Astrocyte (in vitro differentiated cells and primary cell): Measurements from ENCODE around the gene EMP2. TPM values are rescaled to one million over a fixed set of nuclear protein-coding genes. Genes with fewer than 3 reads are reported as not detected.

ENCODE experiments used
- DNase-seq: peaks from one replicate; pipeline ENCODE4 v3.0.0-alpha.2; 2010; ENCODE audit warnings: low read depth
- FAIRE-seq: peaks from 2 replicates; lab custom pipeline; 2011; peaks lifted over from hg19 to GRCh38; lab: Jason Lieb, UNC
- H2AFZ ChIP-seq: 2 replicates; pipeline ENCODE4 v1.6.0; 2012; ENCODE audit warnings: low read depth, low read length, inconsistent platforms
- H3K27ac ChIP-seq: 2 replicates; pipeline ENCODE4 v1.5.1; 2011; ENCODE audit warnings: low read depth, low read length, inconsistent platforms
- H3K27me3 ChIP-seq: 2 replicates; pipeline ENCODE4 v1.6.0; 2011; ENCODE audit warnings: low read length, inconsistent platforms; ENCODE audit not compliant: insufficient read depth
- H3K36me3 ChIP-seq: 2 replicates; pipeline ENCODE4 v1.5.1; 2011; ENCODE audit warnings: low read length, inconsistent platforms; ENCODE audit not compliant: insufficient read depth
- H3K4me1 ChIP-seq: 2 replicates; pipeline ENCODE4 v1.5.1; 2011; ENCODE audit warnings: low read length, inconsistent platforms; ENCODE audit not compliant: insufficient read depth
- H3K4me2 ChIP-seq: 2 replicates; pipeline ENCODE4 v1.6.0; 2012; ENCODE audit warnings: low read length, inconsistent platforms
- H3K4me3 ChIP-seq: 2 replicates; pipeline ENCODE4 v1.5.1; 2011; ENCODE audit warnings: low read depth, mild to moderate bottlenecking, low read length, inconsistent platforms; ENCODE audit not compliant: insufficient read depth
- H3K79me2 ChIP-seq: 2 replicates; pipeline ENCODE4 v1.6.0; 2012; ENCODE audit warnings: mild to moderate bottlenecking, low read length, inconsistent platforms; ENCODE audit not compliant: insufficient read depth
- H3K9ac ChIP-seq: 2 replicates; pipeline ENCODE4 v1.6.0; 2012; ENCODE audit warnings: mild to moderate bottlenecking, low read length, inconsistent platforms
- H3K9me3 ChIP-seq: 2 replicates; pipeline ENCODE4 v1.5.1; 2012; ENCODE audit warnings: low read depth, mild to moderate bottlenecking, low read length, inconsistent platforms; ENCODE audit not compliant: insufficient read depth
- H4K20me1 ChIP-seq: 2 replicates; pipeline ENCODE4 v1.6.0; 2012; ENCODE audit warnings: low read length, inconsistent platforms; ENCODE audit not compliant: insufficient read depth
- H3K27ac Mint-ChIP-seq: one replicate; pipeline ENCODE4 v1.8.0; 2021; ENCODE audit warnings: mild to moderate bottlenecking, mixed read lengths; ENCODE audit not compliant: unreplicated experiment
- H3K27me3 Mint-ChIP-seq: one replicate; pipeline ENCODE4 v1.8.0; 2021; ENCODE audit warnings: low read depth, mixed read lengths; ENCODE audit not compliant: unreplicated experiment
- H3K36me3 Mint-ChIP-seq: one replicate; pipeline ENCODE4 v1.8.0; 2021; ENCODE audit warnings: low read depth, mixed read lengths; ENCODE audit not compliant: unreplicated experiment
- H3K4me1 Mint-ChIP-seq: one replicate; pipeline ENCODE4 v1.8.0; 2021; ENCODE audit warnings: low read depth, mixed read lengths; ENCODE audit not compliant: unreplicated experiment
- H3K4me3 Mint-ChIP-seq: one replicate; pipeline ENCODE4 v1.8.0; 2021; ENCODE audit warnings: mild to moderate bottlenecking, moderate library complexity, mixed read lengths; ENCODE audit not compliant: unreplicated experiment
- H3K9me3 Mint-ChIP-seq: one replicate; pipeline ENCODE4 v1.8.0; 2021; ENCODE audit warnings: mild to moderate bottlenecking, mixed read lengths; ENCODE audit not compliant: unreplicated experiment
- EZH2 ChIP-seq: IDR thresholded peaks from 2 replicates; pipeline ENCODE4 v1.6.1; 2012; ENCODE audit warnings: mild to moderate bottlenecking, low read length, inconsistent platforms; ENCODE audit not compliant: insufficient read depth
- total RNA-seq: library from RNA; stranded (reverse); gene quantifications from 2 replicates; pipeline ENCODE4 v1.2.1, GENCODE V29; 2021
- TF ChIP-seq, protein P1 (sequence below): IDR thresholded peaks from 2 replicates; pipeline ENCODE4 v1.5.1; 2011; ENCODE audit warnings: low read depth, mild to moderate bottlenecking, inconsistent platforms, low read length, moderate library complexity; ENCODE audit not compliant: insufficient read depth

EMP2 gene
- total RNA-seq, 1 donor from 2014 or later = 1.7 TPM

- Mint-ChIP-seq H3K4me1 (no peaks in the 10 kb centered on the region), H3K27ac (no peak overlapping the region), H3K4me3 (no peak overlapping the region), H3K36me3 (peaks cover 4% of the 10 kb centered on the region), H3K27me3 (no peaks in the 10 kb centered on the region), H3K9me3 (peaks cover 3% of the 10 kb centered on the region)
- Histone ChIP-seq H3K9me3 (no peaks in the 10 kb centered on the region), H3K36me3 (no peaks in the 10 kb centered on the region), H3K4me1 (no peaks in the 10 kb centered on the region), H3K27ac (no peak overlapping the region), H3K79me2 (no peaks in the 10 kb centered on the region), H4K20me1 (no peaks in the 10 kb centered on the region), H3K9ac (no peak overlapping the region), H2AFZ (no peak overlapping the region), H3K4me3 (no peak overlapping the region), H3K4me2 (no peak overlapping the region), H3K27me3 (no peaks in the 10 kb centered on the region)
- no peak for DNase-seq
- no peak for TF ChIP-seq EZH2
- TF ChIP-seq, protein P1, sequence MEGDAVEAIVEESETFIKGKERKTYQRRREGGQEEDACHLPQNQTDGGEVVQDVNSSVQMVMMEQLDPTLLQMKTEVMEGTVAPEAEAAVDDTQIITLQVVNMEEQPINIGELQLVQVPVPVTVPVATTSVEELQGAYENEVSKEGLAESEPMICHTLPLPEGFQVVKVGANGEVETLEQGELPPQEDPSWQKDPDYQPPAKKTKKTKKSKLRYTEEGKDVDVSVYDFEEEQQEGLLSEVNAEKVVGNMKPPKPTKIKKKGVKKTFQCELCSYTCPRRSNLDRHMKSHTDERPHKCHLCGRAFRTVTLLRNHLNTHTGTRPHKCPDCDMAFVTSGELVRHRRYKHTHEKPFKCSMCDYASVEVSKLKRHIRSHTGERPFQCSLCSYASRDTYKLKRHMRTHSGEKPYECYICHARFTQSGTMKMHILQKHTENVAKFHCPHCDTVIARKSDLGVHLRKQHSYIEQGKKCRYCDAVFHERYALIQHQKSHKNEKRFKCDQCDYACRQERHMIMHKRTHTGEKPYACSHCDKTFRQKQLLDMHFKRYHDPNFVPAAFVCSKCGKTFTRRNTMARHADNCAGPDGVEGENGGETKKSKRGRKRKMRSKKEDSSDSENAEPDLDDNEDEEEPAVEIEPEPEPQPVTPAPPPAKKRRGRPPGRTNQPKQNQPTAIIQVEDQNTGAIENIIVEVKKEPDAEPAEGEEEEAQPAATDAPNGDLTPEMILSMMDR = no peak
- FAIRE-seq = no peak
Measured at GRCh38 chr16:10543231-10543977, 37.0 kb downstream of the EMP2 start.

DNA sequence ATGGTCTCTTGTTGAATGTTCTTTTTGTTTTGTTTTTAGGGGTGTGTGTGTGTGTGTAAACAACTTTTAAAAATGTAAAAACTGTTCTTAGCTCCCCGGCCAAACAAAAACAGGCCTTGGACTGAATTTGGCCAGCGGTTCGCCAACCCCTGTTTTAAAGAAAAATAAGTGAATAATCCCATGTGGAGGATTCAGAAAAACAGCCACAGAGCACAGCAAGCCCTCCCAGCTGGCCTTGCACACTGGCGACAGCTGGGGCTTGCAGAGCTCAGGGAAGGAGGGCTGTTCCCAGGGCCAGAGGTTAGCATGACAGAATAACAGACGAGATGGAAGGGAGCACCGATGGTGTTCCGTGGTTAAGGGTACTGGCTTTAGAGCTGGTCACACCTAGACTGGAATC lies 39.0 kb downstream of the EMP2 start:
- DNase-seq (no peak), FAIRE-seq (no peak)
- Histone ChIP-seq H4K20me1 (no peaks in the 10 kb centered on the region), H3K9me3 (no peaks in the 10 kb centered on the region), H3K4me1 (no peaks in the 10 kb centered on the region), H3K36me3 (no peaks in the 10 kb centered on the region), H3K79me2 (no peaks in the 10 kb centered on the region), H3K4me3 (no peak overlapping the region), H3K27me3 (no peaks in the 10 kb centered on the region), H3K9ac (no peak overlapping the region), H3K4me2 (no peak overlapping the region), H2AFZ (no peak overlapping the region), H3K27ac (no peak overlapping the region)
- no peaks in the 10 kb centered on the region for H3K4me1 Mint-ChIP-seq
- no peaks in the 10 kb centered on the region for H3K9me3 Mint-ChIP-seq
- H3K27ac Mint-ChIP-seq = no peak overlapping the region
- peaks cover 9% of the 10 kb centered on the region for H3K36me3 Mint-ChIP-seq
- TF ChIP-seq, protein P1 = no peak
- TF ChIP-seq EZH2 = no peak
- peaks cover 2% of the 10 kb centered on the region for H3K27me3 Mint-ChIP-seq
- H3K4me3 Mint-ChIP-seq = no peak overlapping the region

DNA sequence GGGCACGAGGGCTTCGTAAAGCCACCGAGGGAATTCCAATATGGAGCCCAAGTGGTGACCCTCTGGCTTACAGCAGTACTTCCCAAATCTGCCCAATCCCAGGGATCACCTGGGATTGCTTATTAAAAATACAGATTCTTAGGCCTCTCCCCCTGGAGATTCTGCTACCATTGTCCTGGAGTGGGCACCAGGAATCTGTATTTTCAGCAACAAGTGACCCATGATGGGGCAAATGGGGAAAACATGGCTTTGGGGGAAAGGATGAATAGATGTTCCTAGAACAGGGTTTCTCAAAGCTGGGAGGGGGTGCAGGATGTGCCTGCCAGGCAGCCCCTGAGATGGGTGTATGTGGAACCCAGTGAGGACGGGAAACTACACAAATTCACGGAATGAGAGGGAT lies 40.6 kb downstream of the EMP2 start:
- TF ChIP-seq EZH2 = no peak
- no peaks in the 10 kb centered on the region for H3K4me1 ChIP-seq
- no peaks in the 10 kb centered on the region for H3K4me1 Mint-ChIP-seq

More for the DNA sequence above, 40.6 kb downstream of the EMP2 start:
- Histone ChIP-seq H3K36me3 (no peaks in the 10 kb centered on the region), H3K27ac (no peak overlapping the region), H3K9ac (no peak overlapping the region), H3K9me3 (no peaks in the 10 kb centered on the region), H3K4me3 (no peak overlapping the region), H3K79me2 (no peaks in the 10 kb centered on the region), H2AFZ (no peak overlapping the region), H4K20me1 (no peaks in the 10 kb centered on the region), H3K27me3 (no peaks in the 10 kb centered on the region), H3K4me2 (no peak overlapping the region)
- FAIRE-seq (no peak), DNase-seq (no peak)
- Mint-ChIP-seq H3K4me3 (no peak overlapping the region), H3K27me3 (peaks cover 2% of the 10 kb centered on the region), H3K27ac (no peak overlapping the region), H3K36me3 (peaks cover 9% of the 10 kb centered on the region), H3K9me3 (no peaks in the 10 kb centered on the region)
